HCT116 (cell line): Measurements from ENCODE around the gene RBP2. TPM values are rescaled to one million over a fixed set of nuclear protein-coding genes. Genes with fewer than 3 reads are reported as not detected.

Source experiments
- ATAC-seq: fragments of 200-7000 bp; cut with Tn5 transposase; 2 replicates; pipeline ENCODE4 v1.9.1; 2020; ENCODE audit warnings: mild to moderate bottlenecking, moderate library complexity
- Bru-seq: library from RNA; stranded (reverse); fragments of 400-500 nt; gene quantifications from one replicate; lab custom pipeline; 2021; lab: Mats Ljungman, UMichigan
- BruChase-seq, 2 experiments: library from RNA; stranded (reverse); fragments of 400-500 nt; gene quantifications; one replicate each; lab custom pipeline; 2021; lab: Mats Ljungman, UMichigan
- BruUV-seq: library from RNA; stranded (reverse); fragments of 400-500 nt; replicated peaks from 2 replicates; lab custom pipeline; 2021; lab: Mats Ljungman, UMichigan
- CTCF ChIA-PET: fragments of 300-600 bp; sonication (Branson Sonifier 250); formaldehyde crosslinking; loops from one replicate; lab custom pipeline; 2021; ENCODE audit warnings: antibody characterized with exemption; lab: Charles Lee
- POLR2A ChIA-PET: fragments of 300-600, 350-600 bp; sonication (Branson Sonifier 250); formaldehyde crosslinking; loops from one replicate; lab custom pipeline; 2021; ENCODE audit warnings: antibody characterized with exemption; lab: Charles Lee
- RAD21 ChIA-PET, 2 experiments: fragments of 300-600 bp; sonication (Branson Sonifier 250); formaldehyde crosslinking; loops; one replicate each; lab custom pipeline; 2023; ENCODE audit warnings: low total read pairs in 2 of 2; ENCODE audit not compliant: uncharacterized antibody in 2 of 2, unreplicated experiment in 2 of 2, low non-redundant PET in 1 of 2; lab: Charles Lee
- DNase-seq: peaks from one replicate; pipeline ENCODE4 v3.0.0-alpha.2; 2010; ENCODE audit warnings: low read depth, low spot score
- H2AFZ ChIP-seq: fragments of 200-600 bp; shearing (Covaris generic), sonication (generic); 2 replicates; pipeline ENCODE4 v1.6.1; 2017; ENCODE audit warnings: low read depth, mixed run types, mixed read lengths, antibody characterized with exemption, low read length; ENCODE audit not compliant: poor library complexity, severe bottlenecking
- H3K27ac ChIP-seq: 2 replicates; pipeline ENCODE4 v1.5.1; 2012; ENCODE audit warnings: low read depth, low read length
- H3K27me3 ChIP-seq: fragments of 200-600 bp; sonication (generic); 2 replicates; pipeline ENCODE4 v1.6.1; 2016; ENCODE audit warnings: mixed run types, low read length, mixed read lengths; ENCODE audit not compliant: insufficient read depth
- H3K36me3 ChIP-seq, 2 experiments: fragments of 200-500 bp in 1 of 2; fragments of 200-600 bp in 1 of 2; sonication (Bioruptor generic) in 1 of 2; sonication (generic) in 1 of 2; 2 replicates each; pipeline versions ENCODE4 v1.5.1 to v1.6.1; 2014 to 2016; ENCODE audit warnings: low read length in 2 of 2, inconsistent platforms in 1 of 2, mixed read lengths in 1 of 2, mixed run types in 1 of 2; ENCODE audit not compliant: insufficient read depth in 2 of 2, control insufficient read depth in 1 of 2
- H3K4me1 ChIP-seq, 2 experiments: fragments of 200-600 bp in 1 of 2; sonication (generic) in 1 of 2; 2 replicates each; pipeline versions ENCODE4 v1.5.1 to v1.6.1; 2012 to 2017; ENCODE audit warnings: low read length in 2 of 2, inconsistent platforms in 1 of 2, mild to moderate bottlenecking in 1 of 2, mixed read lengths in 1 of 2, mixed run types in 1 of 2, moderate library complexity in 1 of 2; ENCODE audit not compliant: insufficient read depth in 2 of 2, control insufficient read depth in 1 of 2
- H3K4me2 ChIP-seq: fragments of 200-600 bp; sonication (generic); 2 replicates; pipeline ENCODE4 v1.6.1; 2017; ENCODE audit warnings: mixed run types, low read length, mixed read lengths
- H3K4me3 ChIP-seq, 2 experiments: fragments of 200-600 bp in 1 of 2; sonication (generic) in 1 of 2; replicated peaks in 1 of 2; 2 replicates each; pipeline ENCODE4 v1.5.1; 2011 to 2016; ENCODE audit warnings: low read length in 2 of 2, control low read depth in 1 of 2, low read depth in 1 of 2, mild to moderate bottlenecking in 1 of 2, mixed read lengths in 1 of 2, mixed run types in 1 of 2
- H3K79me2 ChIP-seq: fragments of 200-600 bp; sonication (generic); 2 replicates; pipeline ENCODE4 v1.6.1; 2017; ENCODE audit warnings: mild to moderate bottlenecking, mixed run types, low read length, moderate library complexity, mixed read lengths; ENCODE audit not compliant: insufficient read depth
- H3K9ac ChIP-seq: fragments of 200-600 bp; sonication (generic); 2 replicates; pipeline ENCODE4 v1.6.1; 2016; ENCODE audit warnings: low read length, mixed read lengths
- H3K9me2 ChIP-seq: fragments of 200-600 bp; sonication (generic), shearing (Covaris generic); 2 replicates; pipeline ENCODE4 v1.6.1; 2017; ENCODE audit warnings: mixed run types, mild to moderate bottlenecking, moderate library complexity; ENCODE audit not compliant: insufficient read depth
- H3K9me3 ChIP-seq, 2 experiments: fragments of 200-500 bp in 1 of 2; fragments of 200-600 bp in 1 of 2; sonication (Bioruptor generic) in 1 of 2; sonication (generic) in 1 of 2; 2 replicates each; pipeline ENCODE4 v1.6.1; 2014 to 2017; ENCODE audit warnings: low read length in 2 of 2, mixed read lengths in 2 of 2, inconsistent platforms in 1 of 2, low read depth in 1 of 2, mild to moderate bottlenecking in 1 of 2, mixed run types in 1 of 2, moderate library complexity in 1 of 2; ENCODE audit not compliant: control insufficient read depth in 1 of 2, insufficient read depth in 1 of 2
- H4K20me1 ChIP-seq: fragments of 200-600 bp; sonication (generic), shearing (Covaris generic); 2 replicates; pipeline ENCODE4 v1.6.1; 2017; ENCODE audit warnings: mixed run types, mild to moderate bottlenecking, moderate library complexity; ENCODE audit not compliant: insufficient read depth
- ATF3 ChIP-seq: IDR thresholded peaks from 2 replicates; pipeline ENCODE4 v1.6.1; 2012
- CBX3 ChIP-seq: IDR thresholded peaks from 2 replicates; pipeline ENCODE4 v1.6.1; 2012; ENCODE audit warnings: low read depth
- EZH2phosphoT487 ChIP-seq: fragments of 200-600 bp; IDR thresholded peaks from 2 replicates; pipeline ENCODE4 v1.6.1; 2018; ENCODE audit warnings: antibody characterized with exemption, borderline replicate concordance
- JUND ChIP-seq: IDR thresholded peaks from 2 replicates; pipeline ENCODE4 v1.6.1; 2012
- MAX ChIP-seq: IDR thresholded peaks from 2 replicates; pipeline ENCODE4 v1.6.1; 2012
- POLR2A ChIP-seq: IDR thresholded peaks from 2 replicates; pipeline ENCODE4 v1.7.0; 2011; ENCODE audit warnings: borderline replicate concordance; ENCODE audit not compliant: insufficient read depth, insufficient read length; ENCODE audit errors: extremely low read depth
- POLR2AphosphoS5 ChIP-seq: IDR thresholded peaks from 2 replicates; pipeline ENCODE4 v1.6.1; 2011; ENCODE audit warnings: mild to moderate bottlenecking, low read depth, low read length, moderate library complexity
- RAD21 ChIP-seq: IDR thresholded peaks from 2 replicates; pipeline ENCODE4 v1.6.1; 2012; ENCODE audit warnings: low read depth, mild to moderate bottlenecking
- SIN3A ChIP-seq: IDR thresholded peaks from 2 replicates; pipeline ENCODE4 v1.6.1; 2012; ENCODE audit warnings: low read depth
- SP1 ChIP-seq: IDR thresholded peaks from 2 replicates; pipeline ENCODE4 v1.6.1; 2012; ENCODE audit warnings: low read depth
- SRF ChIP-seq: IDR thresholded peaks from 2 replicates; pipeline ENCODE4 v1.6.1; 2012; ENCODE audit warnings: low read depth
- TCF7L2 ChIP-seq: IDR thresholded peaks from 2 replicates; pipeline ENCODE4 v1.7.0; 2011; ENCODE audit warnings: borderline replicate concordance, inconsistent platforms; ENCODE audit not compliant: insufficient read depth, insufficient read length; ENCODE audit errors: extremely low read depth
- YY1 ChIP-seq: IDR thresholded peaks from 2 replicates; pipeline ENCODE4 v1.6.1; 2011; ENCODE audit warnings: low read length, low read depth, moderate library complexity, mild to moderate bottlenecking; ENCODE audit not compliant: insufficient replicate concordance; ENCODE audit errors: extremely low read depth
- ZBTB33 ChIP-seq: IDR thresholded peaks from 2 replicates; pipeline ENCODE4 v1.6.1; 2011; ENCODE audit warnings: mild to moderate bottlenecking, low read length, moderate library complexity; ENCODE audit not compliant: insufficient replicate concordance; ENCODE audit errors: extremely low read depth
- ZNF274 ChIP-seq: fragments of 200-500 bp; sonication (Bioruptor generic); IDR thresholded peaks from 2 replicates; pipeline ENCODE4 v1.6.1; 2014; ENCODE audit warnings: mild to moderate bottlenecking, low read depth, low read length, inconsistent platforms
- intact Hi-C: fragments of 100-400 bp; cut with micrococcal nuclease; formaldehyde crosslinking; loops from 2 replicates; pipeline ENCODE4 v1.10.0; 2022
- long read RNA-seq: library from polyadenylated mRNA; unstranded; transcript quantifications from one replicate; pipeline ENCODE4 v2.0.0, GENCODE V29; 2021; ENCODE audit not compliant: unreplicated experiment
- polyA plus RNA-seq: library from polyadenylated mRNA; unstranded; fragments of >200 nt; gene quantifications from 2 replicates; pipeline ENCODE4 v1.2.1, GENCODE V29; 2012; ENCODE audit warnings: missing spikeins
- total RNA-seq: library from RNA; stranded (reverse); gene quantifications from one replicate; pipeline ENCODE4 v1.2.1, GENCODE V29; 2021; ENCODE audit not compliant: unreplicated experiment

The RBP2 gene
- total RNA-seq (not detected), Bru-seq, nascent RNA (percentile 4 among the genes with signal in this experiment), BruChase-seq, experiment 1, labeled RNA remaining after a 6-hour chase (not detected), BruChase-seq, experiment 2, labeled RNA remaining after a 2-hour chase (not detected)
- polyA plus RNA-seq, result not detected in 2 replicates
- long read RNA-seq, result 0 reads

GRCh38 chr3:139476348-139476747 lies at the start of gene RBP2:
TSS of gene RBP2 (minus strand) at chr3:139476516. CDS start at chr3:139476459, 57 bp downstream.
- Histone ChIP-seq H3K79me2 (no peaks in the 10 kb centered on the region), H3K27ac (no peak within 1 kb of the TSS), H3K9me3 (no peaks in the 10 kb centered on the region), H3K4me2 (no peak within 1 kb of the TSS), H3K9ac (no peak within 1 kb of the TSS), H3K4me3 (no peak within 1 kb of the TSS), H3K27me3 (no peaks in the 10 kb centered on the region), H3K9me2 (no peaks in the 10 kb centered on the region), H3K36me3 (no peaks in the 10 kb centered on the region), H3K4me1 (peaks cover 0 to 6% of the 10 kb centered on the region in 2 experiments; a peak in 1 of 4 replicates), H4K20me1 (no peaks in the 10 kb centered on the region), H2AFZ (no peak within 1 kb of the TSS)
- DNase-seq, result no peak
- ChIA-PET CTCF (no interaction called here), POLR2A (no interaction called here), RAD21 (no interaction called here)
- intact Hi-C loops, result no loop called here
- ATAC-seq, result no peak
- no TSS peak for BruUV-seq
- TF ChIP-seq POLR2A (no peak), MAX (no peak), SIN3A (no peak)

GRCh38 chr3:139524841-139525636 lies 48.7 kb upstream of the RBP2 start:
- ChIA-PET CTCF (no interaction called here), RAD21 (no interaction called here), POLR2A (no interaction called here)
- Histone ChIP-seq H3K9me2 (no peaks in the 10 kb centered on the region), H3K36me3 (no peaks in the 10 kb centered on the region), H3K4me3 (no peak overlapping the region), H3K4me2 (no peak overlapping the region), H4K20me1 (no peaks in the 10 kb centered on the region), H3K79me2 (no peaks in the 10 kb centered on the region; the same call in 1 of the 2 replicates), H3K4me1 (peaks cover 0 to 13% of the 10 kb centered on the region in 2 experiments; a peak in 3 of 4 replicates), H3K9me3 (no peaks in the 10 kb centered on the region), H3K27me3 (no peaks in the 10 kb centered on the region), H3K27ac (no peak overlapping the region), H3K9ac (no peak overlapping the region), H2AFZ (no peak overlapping the region)
- no peak for DNase-seq
- BruUV-seq, result no TSS peak
- TF ChIP-seq ZNF274 (no peak), YY1 (no peak), POLR2A (no peak), TCF7L2 (no peak), ZBTB33 (no peak), EZH2phosphoT487 (no peak), CBX3 (no peak), SRF (no peak), RAD21 (no peak), SP1 (no peak), JUND (no peak), SIN3A (no peak), POLR2AphosphoS5 (no peak), ATF3 (no peak)
- ATAC-seq, result no peak
- intact Hi-C loops, result no loop called here
